ENCODE measurements around the gene SSX2IP. TPM values are rescaled to one million over a fixed set of nuclear protein-coding genes. Genes with fewer than 3 reads are reported as not detected.

Gene SSX2IP
- total RNA-seq, 1 experiment from 2014 or later: 20.7 TPM

GRCh38 chr1:84668185-84668584, 22.1 kb downstream of the SSX2IP start:
- no peak overlapping the region for H3K27ac ChIP-seq
- H3K36me3 ChIP-seq (ENCODE audit: low read depth): peaks cover 7% of the 10 kb centered on the region
- ChIA-PET POLR2A (ENCODE audit: unreplicated experiment) (interaction anchor here (0.6 kb wide), 1 partner anchor 784 kb away, joined by 5 read pairs; no protein-coding TSS in a partner anchor), CTCF (no interaction called here)
- H3K4me1 ChIP-seq (replicated peaks; ENCODE audit: insufficient read depth): no peaks in the 10 kb centered on the region
- TF ChIP-seq, protein P1, sequence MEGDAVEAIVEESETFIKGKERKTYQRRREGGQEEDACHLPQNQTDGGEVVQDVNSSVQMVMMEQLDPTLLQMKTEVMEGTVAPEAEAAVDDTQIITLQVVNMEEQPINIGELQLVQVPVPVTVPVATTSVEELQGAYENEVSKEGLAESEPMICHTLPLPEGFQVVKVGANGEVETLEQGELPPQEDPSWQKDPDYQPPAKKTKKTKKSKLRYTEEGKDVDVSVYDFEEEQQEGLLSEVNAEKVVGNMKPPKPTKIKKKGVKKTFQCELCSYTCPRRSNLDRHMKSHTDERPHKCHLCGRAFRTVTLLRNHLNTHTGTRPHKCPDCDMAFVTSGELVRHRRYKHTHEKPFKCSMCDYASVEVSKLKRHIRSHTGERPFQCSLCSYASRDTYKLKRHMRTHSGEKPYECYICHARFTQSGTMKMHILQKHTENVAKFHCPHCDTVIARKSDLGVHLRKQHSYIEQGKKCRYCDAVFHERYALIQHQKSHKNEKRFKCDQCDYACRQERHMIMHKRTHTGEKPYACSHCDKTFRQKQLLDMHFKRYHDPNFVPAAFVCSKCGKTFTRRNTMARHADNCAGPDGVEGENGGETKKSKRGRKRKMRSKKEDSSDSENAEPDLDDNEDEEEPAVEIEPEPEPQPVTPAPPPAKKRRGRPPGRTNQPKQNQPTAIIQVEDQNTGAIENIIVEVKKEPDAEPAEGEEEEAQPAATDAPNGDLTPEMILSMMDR (conservative IDR thresholded peaks at IDR 0.05): no peak
- TF ChIP-seq EZH2 (IDR thresholded peaks at IDR 0.05; ENCODE audit: low read depth): no peak
- no peaks in the 10 kb centered on the region for H3K9me3 ChIP-seq (ENCODE audit: insufficient read depth, low read depth)
- H2AFZ ChIP-seq: no peak overlapping the region
- no peaks in the 10 kb centered on the region for H3K9me2 ChIP-seq (ENCODE audit: insufficient read depth)
- no peaks in the 10 kb centered on the region for H3F3A ChIP-seq (ENCODE audit: insufficient read depth, low read depth)
- no peak overlapping the region for H3K4me3 ChIP-seq
- intact Hi-C loops (cut with micrococcal nuclease; ENCODE audit: unreplicated experiment): no loop called here
- H3K4me2 ChIP-seq: no peak overlapping the region
- no peaks in the 10 kb centered on the region for H4K20me1 ChIP-seq (ENCODE audit: insufficient read depth)
- no peak for DNase-seq
- no peaks in the 10 kb centered on the region; the same call in 1 of the 2 replicates for H3K79me2 ChIP-seq (ENCODE audit: low read depth)
- no peaks in the 10 kb centered on the region for H3K27me3 ChIP-seq (ENCODE audit: insufficient read depth, low read depth)
- no TSS peak for BruUV-seq (replicated peaks)

DNA sequence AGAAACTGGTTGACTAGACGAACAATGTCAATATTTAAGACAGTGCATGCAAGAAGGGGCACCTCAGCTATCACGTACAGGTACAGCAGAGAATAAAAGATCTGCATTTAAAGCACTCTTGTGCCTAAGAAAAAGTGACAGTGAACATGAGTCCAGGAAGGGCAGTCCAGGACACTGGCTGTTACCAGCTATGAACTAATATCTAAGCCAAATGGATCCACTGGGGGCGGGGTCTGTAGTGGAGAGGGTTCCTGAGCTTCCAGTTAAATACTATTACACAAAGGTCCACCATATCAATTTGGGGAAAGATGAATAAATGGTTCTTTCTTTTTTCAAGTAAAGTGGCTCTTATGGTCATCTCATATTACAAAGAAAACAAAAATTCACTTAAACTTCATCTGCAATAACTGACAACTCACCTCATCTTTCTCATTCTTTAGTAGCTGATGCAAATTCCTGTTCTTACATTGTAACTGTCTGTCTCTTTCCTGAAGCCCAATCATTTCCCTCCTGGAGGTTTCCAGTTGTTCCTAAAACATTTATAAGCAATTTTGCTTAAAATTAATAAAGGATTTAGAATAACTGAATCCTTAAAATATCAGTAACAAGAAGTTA, 24.5 kb downstream of the SSX2IP start:
- Histone ChIP-seq H3K36me3 (ENCODE audit: low read depth) (peaks cover 13% of the 10 kb centered on the region), H3K27ac (no peak overlapping the region), H3K4me2 (no peak overlapping the region), H3K9me3 (ENCODE audit: insufficient read depth, low read depth) (no peaks in the 10 kb centered on the region), H3K79me2 (ENCODE audit: low read depth) (no peaks in the 10 kb centered on the region), H3K27me3 (ENCODE audit: insufficient read depth, low read depth) (no peaks in the 10 kb centered on the region), H4K20me1 (ENCODE audit: insufficient read depth) (no peaks in the 10 kb centered on the region), H3K9me2 (ENCODE audit: insufficient read depth) (no peaks in the 10 kb centered on the region), H3K4me3 (no peak overlapping the region), H3F3A (ENCODE audit: insufficient read depth, low read depth) (no peaks in the 10 kb centered on the region), H2AFZ (no peak overlapping the region), H3K4me1 (replicated peaks; ENCODE audit: insufficient read depth) (no peaks in the 10 kb centered on the region)
- DNase-seq: no peak
- TF ChIP-seq, protein P1 (conservative IDR thresholded peaks at IDR 0.05): no peak
- TF ChIP-seq EZH2 (IDR thresholded peaks at IDR 0.05; ENCODE audit: low read depth): no peak
- ChIA-PET CTCF (no interaction called here), POLR2A (ENCODE audit: unreplicated experiment) (no interaction called here)
- no TSS peak for BruUV-seq (replicated peaks)
- intact Hi-C loops (cut with micrococcal nuclease; ENCODE audit: unreplicated experiment): no loop called here

DNA sequence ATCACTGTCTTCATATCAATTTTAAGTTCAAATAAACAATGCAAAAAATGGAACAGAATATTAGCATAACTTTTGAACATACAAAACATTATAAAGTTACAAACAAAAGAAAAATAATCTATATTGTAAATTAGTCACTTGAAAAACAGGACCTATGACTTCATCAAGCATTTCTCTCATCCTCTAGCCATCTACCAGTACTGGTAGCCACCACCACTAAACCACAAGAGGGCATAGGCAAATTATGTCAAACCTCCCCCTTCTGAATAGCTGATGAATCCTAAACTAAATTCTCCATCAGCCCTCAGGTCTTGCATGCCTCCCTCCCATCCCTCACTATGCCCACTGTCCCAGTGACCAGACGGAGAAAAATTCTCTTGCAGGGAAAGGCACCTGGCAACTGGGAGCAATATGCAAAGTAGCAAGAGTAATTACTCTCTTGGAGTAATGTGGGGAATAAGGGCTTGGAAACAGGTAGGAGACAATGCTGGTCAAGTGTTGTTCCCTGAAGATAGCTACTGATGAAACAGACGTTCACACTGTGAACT, 37.1 kb downstream of the SSX2IP start:
- H3K27ac ChIP-seq: no peak overlapping the region
- DNase-seq: no peak
- H3K9me3 ChIP-seq (ENCODE audit: insufficient read depth, low read depth): no peaks in the 10 kb centered on the region
- H3K4me2 ChIP-seq: no peak overlapping the region
- H3K79me2 ChIP-seq (ENCODE audit: low read depth): no peaks in the 10 kb centered on the region
- BruUV-seq (replicated peaks): no TSS peak
- TF ChIP-seq, protein P1 (conservative IDR thresholded peaks at IDR 0.05): no peak
- TF ChIP-seq EZH2 (IDR thresholded peaks at IDR 0.05; ENCODE audit: low read depth): no peak
- ChIA-PET CTCF (interaction anchor here (0.6 kb wide), 1 partner anchor 100 kb away, joined by 3 read pairs; no protein-coding TSS in a partner anchor), POLR2A (ENCODE audit: unreplicated experiment) (no interaction called here)
- no peak overlapping the region for H3K4me3 ChIP-seq
- H4K20me1 ChIP-seq (ENCODE audit: insufficient read depth): no peaks in the 10 kb centered on the region
- intact Hi-C loops (cut with micrococcal nuclease; ENCODE audit: unreplicated experiment): no loop called here
- H3K27me3 ChIP-seq (ENCODE audit: insufficient read depth, low read depth): no peaks in the 10 kb centered on the region
- no peak overlapping the region for H2AFZ ChIP-seq
- H3K36me3 ChIP-seq (ENCODE audit: low read depth): peaks cover 10% of the 10 kb centered on the region; the same call in 1 of the 2 replicates
- H3K4me1 ChIP-seq (replicated peaks; ENCODE audit: insufficient read depth): no peaks in the 10 kb centered on the region
- H3F3A ChIP-seq (ENCODE audit: insufficient read depth, low read depth): no peaks in the 10 kb centered on the region
- no peaks in the 10 kb centered on the region for H3K9me2 ChIP-seq (ENCODE audit: insufficient read depth)

Data from PC-9 (cell line).